ENCODE results near the gene SPACA1.

SPACA1 gene

GRCh38 chr6:88031550-88031949, 16.1 kb upstream of the SPACA1 start:
- Histone ChIP-seq H3K27me3 (ENCODE audit: control insufficient read depth, insufficient read depth, low read length) (no peaks in the 10 kb centered on the region), H3K4me3 (ENCODE audit: low read depth, low read length) (no peak overlapping the region), H3K9ac (ENCODE audit: low read depth, low read length) (no peak overlapping the region), H3K9me3 (ENCODE audit: control insufficient read depth, insufficient read depth, low read length) (peaks cover 61% of the 10 kb centered on the region), H3K36me3 (ENCODE audit: control insufficient read depth, insufficient read depth, low read length) (no peaks in the 10 kb centered on the region), H3K4me1 (ENCODE audit: control insufficient read depth, insufficient read depth, low read length) (no peaks in the 10 kb centered on the region), H3K27ac (ENCODE audit: low read depth, low read length) (no peak overlapping the region)

- Histone ChIP-seq H3K9me3 (ENCODE audit: control insufficient read depth, insufficient read depth, low read length) (no peaks in the 10 kb centered on the region), H3K36me3 (ENCODE audit: control insufficient read depth, insufficient read depth, low read length) (no peaks in the 10 kb centered on the region), H3K4me1 (ENCODE audit: control insufficient read depth, insufficient read depth, low read length) (peaks cover 9% of the 10 kb centered on the region), H3K9ac (ENCODE audit: low read depth, low read length) (no peak overlapping the region), H3K4me3 (ENCODE audit: low read depth, low read length) (no peak overlapping the region), H3K27me3 (ENCODE audit: control insufficient read depth, insufficient read depth, low read length) (no peaks in the 10 kb centered on the region), H3K27ac (ENCODE audit: low read depth, low read length) (no peak overlapping the region)
Measured at GRCh38 chr6:88044530-88044929, 3.1 kb upstream of the SPACA1 start.

- Histone ChIP-seq H3K36me3 (ENCODE audit: control insufficient read depth, insufficient read depth, low read length) (no peaks in the 10 kb centered on the region), H3K4me1 (ENCODE audit: control insufficient read depth, insufficient read depth, low read length) (peaks cover 9% of the 10 kb centered on the region), H3K27ac (ENCODE audit: low read depth, low read length) (no peak overlapping the region), H3K9ac (ENCODE audit: low read depth, low read length) (no peak overlapping the region), H3K27me3 (ENCODE audit: control insufficient read depth, insufficient read depth, low read length) (no peaks in the 10 kb centered on the region), H3K4me3 (ENCODE audit: low read depth, low read length) (no peak overlapping the region), H3K9me3 (ENCODE audit: control insufficient read depth, insufficient read depth, low read length) (no peaks in the 10 kb centered on the region)
Measured at GRCh38 chr6:88045521-88046136, 2.0 kb upstream of the SPACA1 start.

- H3K9ac ChIP-seq (ENCODE audit: low read depth, low read length), result no peak overlapping the region
- H3K4me1 ChIP-seq (ENCODE audit: control insufficient read depth, insufficient read depth, low read length), result peaks cover 9% of the 10 kb centered on the region
- no peak overlapping the region for H3K4me3 ChIP-seq (ENCODE audit: low read depth, low read length)
- H3K9me3 ChIP-seq (ENCODE audit: control insufficient read depth, insufficient read depth, low read length), result no peaks in the 10 kb centered on the region
- no peaks in the 10 kb centered on the region for H3K27me3 ChIP-seq (ENCODE audit: control insufficient read depth, insufficient read depth, low read length)
- no peaks in the 10 kb centered on the region for H3K36me3 ChIP-seq (ENCODE audit: control insufficient read depth, insufficient read depth, low read length)
- H3K27ac ChIP-seq (ENCODE audit: low read depth, low read length), result no peak overlapping the region
Measured at GRCh38 chr6:88048578-88048977, 937 bp downstream of the SPACA1 start.

- Histone ChIP-seq H3K9ac (ENCODE audit: low read depth, low read length) (no peak overlapping the region), H3K9me3 (ENCODE audit: control insufficient read depth, insufficient read depth, low read length) (no peaks in the 10 kb centered on the region), H3K4me1 (ENCODE audit: control insufficient read depth, insufficient read depth, low read length) (peaks cover 9% of the 10 kb centered on the region), H3K27ac (ENCODE audit: low read depth, low read length) (no peak overlapping the region), H3K4me3 (ENCODE audit: low read depth, low read length) (no peak overlapping the region), H3K36me3 (ENCODE audit: control insufficient read depth, insufficient read depth, low read length) (no peaks in the 10 kb centered on the region), H3K27me3 (ENCODE audit: control insufficient read depth, insufficient read depth, low read length) (no peaks in the 10 kb centered on the region)
Measured at GRCh38 chr6:88050140-88050818, 2.6 kb downstream of the SPACA1 start.

GRCh38 chr6:88059191-88059590, 11.6 kb downstream of the SPACA1 start:
- Histone ChIP-seq H3K36me3 (ENCODE audit: control insufficient read depth, insufficient read depth, low read length) (no peaks in the 10 kb centered on the region), H3K4me1 (ENCODE audit: control insufficient read depth, insufficient read depth, low read length) (no peaks in the 10 kb centered on the region), H3K4me3 (ENCODE audit: low read depth, low read length) (no peak overlapping the region), H3K27me3 (ENCODE audit: control insufficient read depth, insufficient read depth, low read length) (no peaks in the 10 kb centered on the region), H3K27ac (ENCODE audit: low read depth, low read length) (no peak overlapping the region), H3K9me3 (ENCODE audit: control insufficient read depth, insufficient read depth, low read length) (no peaks in the 10 kb centered on the region), H3K9ac (ENCODE audit: low read depth, low read length) (no peak overlapping the region)

- H3K9ac ChIP-seq (ENCODE audit: low read depth, low read length), result no peak overlapping the region
- no peak overlapping the region for H3K27ac ChIP-seq (ENCODE audit: low read depth, low read length)
- no peak overlapping the region for H3K4me3 ChIP-seq (ENCODE audit: low read depth, low read length)
- H3K36me3 ChIP-seq (ENCODE audit: control insufficient read depth, insufficient read depth, low read length), result no peaks in the 10 kb centered on the region
- no peaks in the 10 kb centered on the region for H3K4me1 ChIP-seq (ENCODE audit: control insufficient read depth, insufficient read depth, low read length)
- no peaks in the 10 kb centered on the region for H3K27me3 ChIP-seq (ENCODE audit: control insufficient read depth, insufficient read depth, low read length)
- no peaks in the 10 kb centered on the region for H3K9me3 ChIP-seq (ENCODE audit: control insufficient read depth, insufficient read depth, low read length)
Measured at GRCh38 chr6:88062376-88062775, 14.7 kb downstream of the SPACA1 start.

- Histone ChIP-seq H3K9me3 (ENCODE audit: control insufficient read depth, insufficient read depth, low read length) (no peaks in the 10 kb centered on the region), H3K4me1 (ENCODE audit: control insufficient read depth, insufficient read depth, low read length) (no peaks in the 10 kb centered on the region), H3K27me3 (ENCODE audit: control insufficient read depth, insufficient read depth, low read length) (no peaks in the 10 kb centered on the region), H3K27ac (ENCODE audit: low read depth, low read length) (no peak overlapping the region), H3K9ac (ENCODE audit: low read depth, low read length) (no peak overlapping the region), H3K4me3 (ENCODE audit: low read depth, low read length) (no peak overlapping the region), H3K36me3 (ENCODE audit: control insufficient read depth, insufficient read depth, low read length) (no peaks in the 10 kb centered on the region)
Measured at GRCh38 chr6:88072462-88072861, 24.8 kb downstream of the SPACA1 start.

GRCh38 chr6:88074791-88075190, 27.1 kb downstream of the SPACA1 start:
- Histone ChIP-seq H3K27me3 (ENCODE audit: control insufficient read depth, insufficient read depth, low read length) (no peaks in the 10 kb centered on the region), H3K36me3 (ENCODE audit: control insufficient read depth, insufficient read depth, low read length) (no peaks in the 10 kb centered on the region), H3K9ac (ENCODE audit: low read depth, low read length) (no peak overlapping the region), H3K4me3 (ENCODE audit: low read depth, low read length) (no peak overlapping the region), H3K9me3 (ENCODE audit: control insufficient read depth, insufficient read depth, low read length) (no peaks in the 10 kb centered on the region), H3K27ac (ENCODE audit: low read depth, low read length) (no peak overlapping the region), H3K4me1 (ENCODE audit: control insufficient read depth, insufficient read depth, low read length) (no peaks in the 10 kb centered on the region)

- Histone ChIP-seq H3K4me1 (ENCODE audit: control insufficient read depth, insufficient read depth, low read length) (no peaks in the 10 kb centered on the region), H3K36me3 (ENCODE audit: control insufficient read depth, insufficient read depth, low read length) (no peaks in the 10 kb centered on the region), H3K9ac (ENCODE audit: low read depth, low read length) (no peak overlapping the region), H3K27ac (ENCODE audit: low read depth, low read length) (no peak overlapping the region), H3K27me3 (ENCODE audit: control insufficient read depth, insufficient read depth, low read length) (no peaks in the 10 kb centered on the region), H3K4me3 (ENCODE audit: low read depth, low read length) (no peak overlapping the region), H3K9me3 (ENCODE audit: control insufficient read depth, insufficient read depth, low read length) (no peaks in the 10 kb centered on the region)
Measured at GRCh38 chr6:88077305-88077704, 29.7 kb downstream of the SPACA1 start.

- no peaks in the 10 kb centered on the region for H3K9me3 ChIP-seq (ENCODE audit: control insufficient read depth, insufficient read depth, low read length)
- H3K4me3 ChIP-seq (ENCODE audit: low read depth, low read length), result no peak overlapping the region
- peaks cover 26% of the 10 kb centered on the region for H3K4me1 ChIP-seq (ENCODE audit: control insufficient read depth, insufficient read depth, low read length)
- H3K27ac ChIP-seq (ENCODE audit: low read depth, low read length), result no peak overlapping the region
- no peak overlapping the region for H3K9ac ChIP-seq (ENCODE audit: low read depth, low read length)
- no peaks in the 10 kb centered on the region for H3K36me3 ChIP-seq (ENCODE audit: control insufficient read depth, insufficient read depth, low read length)
- no peaks in the 10 kb centered on the region for H3K27me3 ChIP-seq (ENCODE audit: control insufficient read depth, insufficient read depth, low read length)
Measured at GRCh38 chr6:88086792-88087191, 39.2 kb downstream of the SPACA1 start.
